ENCODE data around the gene COX7B2.

DNA sequence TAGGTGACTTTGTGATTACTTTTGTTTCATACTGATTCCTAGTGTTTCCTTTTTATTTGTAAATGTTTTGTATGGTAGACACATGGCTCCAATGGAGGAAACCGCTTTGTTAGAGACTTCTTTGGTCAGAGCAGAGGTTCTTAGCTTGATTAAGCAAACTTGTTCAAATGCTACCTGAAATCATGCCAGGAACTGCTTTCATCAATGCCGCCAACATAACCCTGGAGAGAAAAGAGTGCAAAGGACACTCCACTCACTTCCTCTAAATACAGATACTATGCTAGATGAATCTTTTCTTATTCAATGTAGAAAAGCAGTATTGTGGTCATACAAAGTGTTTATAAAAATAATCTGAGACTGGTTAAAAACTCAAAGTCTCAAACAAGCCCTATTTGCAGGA is 25.7 kb upstream of the COX7B2 start:
- TF ChIP-seq CTCF (IDR thresholded peaks at IDR 0.05) (no peak), CEBPB (IDR thresholded peaks at IDR 0.05) (no peak), POLR2A (IDR thresholded peaks at IDR 0.05; ENCODE audit: low read length) (no peak)
